Erythroblast (primary cell): ENCODE results near the gene GDF7.

Source experiments
- GATA1 ChIP-seq: IDR thresholded peaks from 2 replicates; pipeline ENCODE4 v1.6.1; 2011; ENCODE audit warnings: low read depth, mild to moderate bottlenecking, control low read depth, low read length, moderate library complexity
- POLR2A ChIP-seq: IDR thresholded peaks from 2 replicates; pipeline ENCODE4 v1.6.1; 2011; ENCODE audit warnings: mild to moderate bottlenecking, low read length

DNA sequence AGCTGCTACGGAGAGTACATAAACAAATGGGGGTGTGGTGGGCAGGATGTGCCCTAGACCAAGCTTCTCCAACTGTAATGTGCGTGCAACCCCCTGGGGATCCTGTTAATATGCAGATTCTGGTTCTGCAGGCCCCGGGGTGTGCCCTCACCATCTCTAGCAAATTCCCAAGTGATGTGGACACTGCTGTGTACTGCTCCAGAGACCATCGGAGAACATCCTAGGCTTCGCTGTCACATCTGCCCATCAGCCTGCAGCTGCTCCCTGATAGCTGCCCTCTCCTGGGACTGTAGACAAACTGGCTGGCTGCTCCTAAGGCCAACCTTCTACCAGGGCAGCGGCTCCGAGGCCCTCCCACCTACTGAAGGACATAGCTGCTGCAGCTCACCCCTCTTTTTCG is 19.2 kb upstream of the GDF7 start:
- no peak for TF ChIP-seq POLR2A
- no peak for TF ChIP-seq GATA1
